HG02970 (cell line): Measurements from ENCODE around the gene MB.
"Not testable (repeated sequence)": the region's sequence is repeated elsewhere in the genome, so short reads cannot be mapped to it uniquely, and the experiment has no call there.

Experiments
- ATAC-seq: cut with Tn5 transposase; IDR thresholded peaks from one replicate; pipeline ENCODE4 v1.9.1; 2021; ENCODE audit warnings: mild to moderate bottlenecking, moderate library complexity, moderate number of reproducible peaks; ENCODE audit not compliant: unreplicated experiment, low FRiP score

The MB gene

GRCh38 chr22:35638410-35638809 lies 21.3 kb upstream of the MB start:
- no peak for ATAC-seq

DNA sequence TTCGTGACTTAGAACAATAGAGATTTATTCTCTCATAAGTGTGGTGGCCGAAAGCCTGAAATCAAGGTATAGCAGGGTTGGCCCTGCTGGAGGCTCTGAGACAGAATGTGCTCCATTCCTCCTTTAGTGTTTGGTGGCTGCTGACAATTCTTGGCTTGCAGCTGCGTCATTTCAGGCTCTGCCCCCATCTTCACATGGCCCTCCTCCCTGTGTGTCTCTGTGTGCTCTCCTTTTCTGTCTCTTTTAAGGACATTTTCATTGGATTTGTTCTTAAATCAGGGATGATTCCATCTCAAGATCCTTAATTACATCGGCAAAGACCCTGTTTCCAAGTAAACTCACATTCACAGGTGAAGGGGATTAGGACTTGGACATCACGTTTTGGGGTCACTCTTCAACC lies 20.9 kb upstream of the MB start:
- ATAC-seq, result no peak

GRCh38 chr22:35637254-35637653 lies 20.1 kb upstream of the MB start:
- no peak for ATAC-seq

GRCh38 chr22:35634943-35635540 lies 17.9 kb upstream of the MB start:
- no peak for ATAC-seq

DNA sequence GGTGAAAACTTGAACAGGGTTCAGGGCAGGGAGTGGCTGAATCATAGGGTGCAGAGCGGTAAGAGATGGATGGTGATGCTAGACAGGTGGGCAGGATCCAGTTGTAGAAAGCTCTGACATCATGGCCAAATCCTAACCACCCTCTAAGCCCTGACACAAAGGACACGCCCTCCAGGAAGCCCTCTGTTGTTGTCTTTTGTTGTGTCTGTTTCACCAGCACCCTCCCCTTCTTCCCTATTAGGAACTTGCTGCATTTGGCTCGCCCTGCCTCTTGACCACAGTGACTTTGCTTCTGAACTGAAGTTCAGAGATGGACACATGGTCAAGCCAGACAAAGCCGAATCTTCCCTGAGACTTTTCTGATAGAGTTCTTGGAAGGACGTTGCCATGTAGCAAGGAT lies 16.9 kb upstream of the MB start:
- no peak for ATAC-seq

DNA sequence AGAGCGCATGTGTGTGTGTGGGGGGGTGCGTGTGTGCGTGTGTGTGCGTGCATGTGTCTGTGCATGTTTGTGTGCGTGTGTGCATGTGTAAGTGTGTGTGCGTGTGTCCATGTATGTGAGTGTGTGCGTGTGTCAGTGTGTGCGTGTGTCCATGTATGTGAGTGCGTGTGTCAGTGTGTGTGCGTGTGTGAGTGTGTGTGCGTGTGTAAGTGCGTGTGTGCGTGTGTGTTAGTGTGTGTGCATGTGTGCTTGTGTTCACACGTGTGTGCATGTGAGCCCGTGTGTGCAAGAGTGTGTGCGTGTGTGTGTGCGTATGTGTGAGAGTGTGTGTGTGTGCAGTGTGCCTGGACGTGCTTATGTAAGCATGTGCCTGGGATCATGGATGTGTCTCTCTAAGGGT lies 16.4 kb upstream of the MB start:
- no peak for ATAC-seq

DNA sequence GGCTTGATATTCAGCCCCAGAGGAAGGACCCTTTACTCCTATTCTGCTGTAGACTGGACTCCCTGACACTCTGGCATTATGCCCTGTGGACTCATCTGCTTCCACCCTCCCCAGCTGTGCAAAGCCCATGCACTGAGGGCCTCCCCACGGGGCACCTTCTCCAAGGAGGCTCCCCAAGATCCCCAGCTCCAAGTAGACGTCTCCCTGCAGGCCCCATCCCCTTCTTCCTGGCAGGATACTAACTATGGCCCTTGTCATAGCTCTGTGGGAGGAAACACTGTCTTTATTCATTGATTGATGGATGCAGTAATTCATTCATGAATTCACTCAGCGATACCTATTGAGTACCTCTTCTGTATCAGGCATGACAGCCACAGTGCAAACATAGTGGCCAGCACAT lies 15.8 kb upstream of the MB start:
- ATAC-seq, result no peak

- ATAC-seq, result no peak
These were observed 14.5 kb upstream of the MB start for GRCh38 chr22:35631597-35631996.

DNA sequence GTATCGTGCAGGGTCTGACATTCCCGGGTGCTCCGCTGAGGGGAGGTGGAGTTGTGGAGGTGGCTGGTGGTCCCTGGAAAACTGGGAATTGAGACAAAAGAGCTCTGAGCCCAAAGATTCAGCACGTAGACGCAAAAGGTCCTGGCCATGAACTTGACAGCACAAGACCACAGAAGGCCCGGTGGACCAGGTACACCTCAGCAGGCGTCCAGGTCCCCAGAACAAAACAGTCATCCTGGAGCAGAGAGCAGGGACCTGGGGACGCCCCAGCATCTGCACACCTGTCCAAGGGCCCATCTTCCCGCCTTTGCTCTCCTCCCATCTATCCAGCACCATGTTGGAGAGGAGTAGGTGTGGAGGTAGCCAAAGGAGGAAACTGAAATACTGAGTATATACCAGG lies 13.8 kb upstream of the MB start:
- no peak for ATAC-seq

GRCh38 chr22:35630387-35630793 lies 13.3 kb upstream of the MB start:
- no peak for ATAC-seq

DNA sequence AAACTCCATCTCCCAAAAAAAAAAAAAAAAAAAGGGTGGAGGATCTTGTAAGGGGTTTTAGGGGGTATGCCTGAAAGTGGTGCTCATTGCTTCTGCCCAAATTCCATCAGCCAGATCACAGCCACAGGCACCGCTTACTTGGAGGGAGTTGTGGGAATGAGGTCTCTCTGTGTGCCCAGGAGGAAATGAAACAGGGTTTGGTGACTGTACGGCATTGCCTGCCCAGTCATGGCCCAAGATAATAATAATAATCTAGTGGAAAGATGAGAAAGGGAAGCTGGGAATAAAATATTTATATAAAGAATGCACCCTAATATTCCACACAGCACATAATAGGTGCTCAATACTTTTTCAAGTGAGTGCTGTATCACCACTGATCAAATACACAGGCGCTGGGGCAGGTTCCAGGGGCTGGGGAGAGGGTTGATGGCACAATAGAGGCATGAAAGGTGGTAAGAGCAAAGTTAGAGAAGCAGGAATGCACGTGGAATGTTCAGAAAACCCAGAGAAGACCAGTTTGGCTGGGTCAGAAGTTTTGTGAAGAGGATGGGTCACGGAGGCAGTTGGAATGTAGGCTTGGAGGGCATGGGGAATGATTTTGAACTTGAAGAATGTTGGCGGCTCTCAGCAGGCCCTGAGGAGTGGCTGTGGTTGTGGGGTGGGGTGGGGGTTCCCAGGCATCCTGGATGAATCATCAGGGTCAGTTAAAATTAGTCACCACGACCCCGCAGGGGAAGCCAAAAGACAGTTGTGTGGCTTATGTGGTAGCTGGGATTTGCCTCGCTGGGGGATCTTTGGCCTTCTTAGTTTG lies 12.5 kb upstream of the MB start:
- no peak for ATAC-seq

GRCh38 chr22:35628732-35629131 lies 11.6 kb upstream of the MB start:
- no peak for ATAC-seq

- no peak for ATAC-seq
These were observed 10.3 kb upstream of the MB start for GRCh38 chr22:35627267-35628041.

- ATAC-seq, result no peak
These were observed 8.8 kb upstream of the MB start for GRCh38 chr22:35625763-35626432.

- no peak for ATAC-seq
These were observed 7.4 kb upstream of the MB start for GRCh38 chr22:35624547-35624946.

GRCh38 chr22:35623885-35624284 lies 6.8 kb upstream of the MB start:
- not testable (repeated sequence) for ATAC-seq

DNA sequence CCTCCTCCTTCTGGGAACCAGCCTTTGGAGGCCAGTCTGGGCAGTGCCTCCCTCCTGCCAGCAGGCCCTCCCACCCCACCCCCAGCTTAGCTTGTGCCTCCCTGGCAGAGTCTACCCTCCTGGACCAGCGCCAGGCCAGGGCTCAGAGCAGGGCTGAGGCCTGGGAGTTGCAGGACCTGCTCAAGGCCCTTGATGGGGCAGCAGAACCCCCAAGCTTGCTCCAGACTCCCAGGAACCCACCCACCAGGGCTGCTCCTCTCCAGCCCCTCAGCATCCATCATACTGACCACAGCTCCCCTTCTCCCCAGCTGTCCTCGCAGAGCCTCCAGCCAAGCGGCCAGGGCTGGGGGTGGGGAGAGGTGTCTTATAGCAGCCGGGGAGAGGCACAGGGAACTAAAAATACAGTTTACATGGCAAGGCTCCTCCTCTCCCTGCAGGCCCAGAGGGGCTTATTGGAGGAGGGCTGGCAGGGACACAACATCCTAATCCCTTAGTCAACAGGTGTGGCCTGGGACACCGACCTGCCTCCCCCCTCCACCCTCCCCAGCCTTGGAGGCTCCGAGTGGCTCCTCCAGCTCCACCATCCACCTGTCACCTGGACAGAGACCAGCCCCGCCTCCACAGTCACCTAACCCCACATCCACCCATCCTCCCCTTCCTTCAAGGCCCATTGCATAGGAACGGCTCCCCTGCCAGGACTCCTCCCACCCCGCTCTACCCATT lies 5.2 kb upstream of the MB start:
- no peak for ATAC-seq

GRCh38 chr22:35621451-35621850 lies 4.3 kb upstream of the MB start:
- no peak for ATAC-seq

DNA sequence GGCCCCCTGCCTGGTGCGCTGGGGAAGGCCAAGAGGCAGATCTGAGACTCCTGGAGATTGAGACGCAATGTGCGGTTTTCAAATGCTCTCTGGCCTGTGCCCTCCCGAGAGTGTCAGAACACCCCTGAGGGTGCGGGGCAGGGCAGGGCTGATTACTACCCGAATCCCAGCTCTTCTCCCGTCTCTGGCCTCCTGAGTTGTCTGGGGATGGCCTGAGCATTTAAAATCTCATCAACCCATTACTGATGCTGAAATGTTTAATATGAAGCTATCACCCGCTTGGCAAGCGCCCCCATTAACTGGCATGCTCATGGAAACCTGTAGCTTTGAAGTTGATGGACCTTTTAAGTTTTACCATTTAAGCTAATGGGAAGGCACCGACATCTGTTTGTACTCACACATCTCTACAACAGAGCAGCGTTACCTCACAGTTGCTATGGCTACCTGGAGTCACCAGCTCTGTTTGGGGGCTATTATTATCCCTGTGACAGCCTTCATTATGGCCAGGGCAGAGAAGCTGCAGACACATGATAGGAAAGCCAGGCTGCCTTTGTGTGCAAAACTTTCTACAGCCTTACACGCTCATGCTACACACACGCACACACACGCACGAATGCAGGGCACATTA lies 3.6 kb upstream of the MB start:
- no peak for ATAC-seq
